Measurements from ENCODE around the gene ITGA2.

The ITGA2 gene

DNA sequence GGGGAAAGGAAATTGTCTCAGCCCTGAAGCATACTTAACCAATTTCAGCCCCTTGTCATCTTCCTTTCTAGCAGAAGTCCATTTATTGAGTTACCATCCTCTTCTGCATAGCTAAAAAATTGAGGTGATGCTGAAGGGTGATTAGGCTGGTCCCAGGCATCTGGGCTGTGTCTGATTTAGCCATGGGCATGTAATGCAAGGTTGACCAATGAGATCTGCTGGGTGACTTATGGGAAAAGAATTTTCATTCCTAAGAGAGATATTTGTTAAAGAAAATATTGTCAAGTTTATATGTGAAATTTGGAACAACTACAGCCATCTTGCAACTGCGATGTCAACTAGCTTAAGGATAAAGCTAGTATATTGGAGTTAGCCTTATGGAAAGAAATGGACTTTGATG is 5.1 kb downstream of the ITGA2 start:
- TF ChIP-seq RARB (CRISPR knock-in tag; IDR thresholded peaks at IDR 0.05), result no peak
- no peak for TF ChIP-seq ARNTL (CRISPR knock-in tag; IDR thresholded peaks at IDR 0.05; ENCODE audit: borderline replicate concordance, low read depth)
- TF ChIP-seq OSR1 (CRISPR knock-in tag; IDR thresholded peaks at IDR 0.05), result no peak
- TF ChIP-seq ESRRG (CRISPR knock-in tag; IDR thresholded peaks at IDR 0.05), result no peak
- TF ChIP-seq PPARA (CRISPR knock-in tag; IDR thresholded peaks at IDR 0.05; ENCODE audit: borderline replicate concordance), result no peak
- no peak for TF ChIP-seq GLIS3 (CRISPR knock-in tag; IDR thresholded peaks at IDR 0.05)
- no peak for TF ChIP-seq BACH2 (CRISPR knock-in tag; IDR thresholded peaks at IDR 0.05; ENCODE audit: borderline replicate concordance)
- no peak for TF ChIP-seq ZFP3 (CRISPR knock-in tag; IDR thresholded peaks at IDR 0.05)
- no peak for TF ChIP-seq CSRNP3 (CRISPR knock-in tag; IDR thresholded peaks at IDR 0.05)
- TF ChIP-seq CSDC2 (CRISPR knock-in tag; IDR thresholded peaks at IDR 0.05), result no peak
- no peak for TF ChIP-seq TOX (CRISPR knock-in tag; IDR thresholded peaks at IDR 0.05; ENCODE audit: borderline replicate concordance)
- no peak for ATAC-seq

- ATAC-seq, result no peak
- TF ChIP-seq OSR1 (CRISPR knock-in tag; IDR thresholded peaks at IDR 0.05), result no peak
- no peak for TF ChIP-seq TCF4 (CRISPR knock-in tag; IDR thresholded peaks at IDR 0.05; ENCODE audit: borderline replicate concordance)
- TF ChIP-seq ZC3H10 (CRISPR knock-in tag; IDR thresholded peaks at IDR 0.05), result no peak
- no peak for TF ChIP-seq ISL1 (CRISPR knock-in tag; IDR thresholded peaks at IDR 0.05)
- TF ChIP-seq PATZ1 (CRISPR knock-in tag; IDR thresholded peaks at IDR 0.05; ENCODE audit: borderline replicate concordance), result no peak
- TF ChIP-seq PPARA (CRISPR knock-in tag; IDR thresholded peaks at IDR 0.05; ENCODE audit: borderline replicate concordance), result no peak
- TF ChIP-seq SNAI2 (CRISPR knock-in tag; IDR thresholded peaks at IDR 0.05), result no peak
- no peak for TF ChIP-seq POU6F1 (CRISPR knock-in tag; IDR thresholded peaks at IDR 0.05; ENCODE audit: borderline replicate concordance, low read depth)
- no peak for TF ChIP-seq GLIS3 (CRISPR knock-in tag; IDR thresholded peaks at IDR 0.05)
- TF ChIP-seq, protein P1, sequence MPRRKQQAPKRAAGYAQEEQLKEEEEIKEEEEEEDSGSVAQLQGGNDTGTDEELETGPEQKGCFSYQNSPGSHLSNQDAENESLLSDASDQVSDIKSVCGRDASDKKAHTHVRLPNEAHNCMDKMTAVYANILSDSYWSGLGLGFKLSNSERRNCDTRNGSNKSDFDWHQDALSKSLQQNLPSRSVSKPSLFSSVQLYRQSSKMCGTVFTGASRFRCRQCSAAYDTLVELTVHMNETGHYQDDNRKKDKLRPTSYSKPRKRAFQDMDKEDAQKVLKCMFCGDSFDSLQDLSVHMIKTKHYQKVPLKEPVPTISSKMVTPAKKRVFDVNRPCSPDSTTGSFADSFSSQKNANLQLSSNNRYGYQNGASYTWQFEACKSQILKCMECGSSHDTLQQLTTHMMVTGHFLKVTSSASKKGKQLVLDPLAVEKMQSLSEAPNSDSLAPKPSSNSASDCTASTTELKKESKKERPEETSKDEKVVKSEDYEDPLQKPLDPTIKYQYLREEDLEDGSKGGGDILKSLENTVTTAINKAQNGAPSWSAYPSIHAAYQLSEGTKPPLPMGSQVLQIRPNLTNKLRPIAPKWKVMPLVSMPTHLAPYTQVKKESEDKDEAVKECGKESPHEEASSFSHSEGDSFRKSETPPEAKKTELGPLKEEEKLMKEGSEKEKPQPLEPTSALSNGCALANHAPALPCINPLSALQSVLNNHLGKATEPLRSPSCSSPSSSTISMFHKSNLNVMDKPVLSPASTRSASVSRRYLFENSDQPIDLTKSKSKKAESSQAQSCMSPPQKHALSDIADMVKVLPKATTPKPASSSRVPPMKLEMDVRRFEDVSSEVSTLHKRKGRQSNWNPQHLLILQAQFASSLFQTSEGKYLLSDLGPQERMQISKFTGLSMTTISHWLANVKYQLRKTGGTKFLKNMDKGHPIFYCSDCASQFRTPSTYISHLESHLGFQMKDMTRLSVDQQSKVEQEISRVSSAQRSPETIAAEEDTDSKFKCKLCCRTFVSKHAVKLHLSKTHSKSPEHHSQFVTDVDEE (CRISPR knock-in tag; IDR thresholded peaks at IDR 0.05), result no peak
- TF ChIP-seq ARNTL (CRISPR knock-in tag; IDR thresholded peaks at IDR 0.05; ENCODE audit: borderline replicate concordance, low read depth), result no peak
- no peak for TF ChIP-seq ZFP30 (CRISPR knock-in tag; IDR thresholded peaks at IDR 0.05)
- TF ChIP-seq TOX (CRISPR knock-in tag; IDR thresholded peaks at IDR 0.05; ENCODE audit: borderline replicate concordance), result no peak
Measured at GRCh38 chr5:52995095-52995494, 5.9 kb downstream of the ITGA2 start.

DNA sequence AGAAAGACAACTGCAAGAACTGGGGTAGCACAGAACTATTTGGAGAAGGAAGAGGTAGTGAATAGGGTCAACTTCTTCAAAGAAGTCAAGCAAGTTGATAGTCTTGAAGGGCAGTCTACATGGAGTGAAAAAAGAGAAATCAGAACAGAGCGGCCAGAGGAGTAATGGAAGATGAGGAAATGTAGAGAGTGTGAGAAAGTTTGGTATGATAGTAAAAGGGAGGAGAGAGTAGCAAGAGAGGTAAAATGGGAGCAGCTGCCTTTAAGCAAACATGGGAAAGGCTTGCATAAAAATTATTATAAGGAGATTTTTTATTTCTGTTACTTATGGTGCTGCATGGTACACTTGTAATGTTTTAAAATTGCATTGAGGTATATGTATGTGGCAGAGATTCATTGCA is 6.8 kb downstream of the ITGA2 start:
- TF ChIP-seq ZNF565 (CRISPR knock-in tag; conservative IDR thresholded peaks at IDR 0.05; ENCODE audit: low read depth) (no peak), CSDC2 (CRISPR knock-in tag; IDR thresholded peaks at IDR 0.05) (no peak), TCF4 (CRISPR knock-in tag; IDR thresholded peaks at IDR 0.05; ENCODE audit: borderline replicate concordance) (no peak), ZFP30 (CRISPR knock-in tag; IDR thresholded peaks at IDR 0.05) (no peak), ARNTL (CRISPR knock-in tag; IDR thresholded peaks at IDR 0.05; ENCODE audit: borderline replicate concordance, low read depth) (no peak), OSR1 (CRISPR knock-in tag; IDR thresholded peaks at IDR 0.05) (no peak), ISL1 (CRISPR knock-in tag; IDR thresholded peaks at IDR 0.05) (no peak), RARB (CRISPR knock-in tag; IDR thresholded peaks at IDR 0.05) (no peak), ZNF8 (CRISPR knock-in tag; IDR thresholded peaks at IDR 0.05) (no peak)
- TF ChIP-seq, protein P1 (CRISPR knock-in tag; IDR thresholded peaks at IDR 0.05), result no peak
- ATAC-seq, result no peak

Data from SK-N-SH treated with all-trans-retinoic acid at 6 μM for 48 hours (cell line).